Stimulated activated CD8-positive, alpha-beta memory T cell treated with anti-CD3 and anti-CD28 coated beads, Interleukin-7, amount 100 ng/mL, for 48 hours (primary cell): ENCODE results near the gene ZNHIT6.
"Not testable (repeated sequence)": the region's sequence is repeated elsewhere in the genome, so short reads cannot be mapped to it uniquely, and the experiment has no call there.

Source experiments
- DNase-seq, 2 donors: peaks; one replicate each; pipeline ENCODE4 v3.0.0-alpha.2; 2020; ENCODE audit warnings: low read depth in 1 of 2; ENCODE audit errors: extremely low read depth in 1 of 2

ZNHIT6 gene

DNA sequence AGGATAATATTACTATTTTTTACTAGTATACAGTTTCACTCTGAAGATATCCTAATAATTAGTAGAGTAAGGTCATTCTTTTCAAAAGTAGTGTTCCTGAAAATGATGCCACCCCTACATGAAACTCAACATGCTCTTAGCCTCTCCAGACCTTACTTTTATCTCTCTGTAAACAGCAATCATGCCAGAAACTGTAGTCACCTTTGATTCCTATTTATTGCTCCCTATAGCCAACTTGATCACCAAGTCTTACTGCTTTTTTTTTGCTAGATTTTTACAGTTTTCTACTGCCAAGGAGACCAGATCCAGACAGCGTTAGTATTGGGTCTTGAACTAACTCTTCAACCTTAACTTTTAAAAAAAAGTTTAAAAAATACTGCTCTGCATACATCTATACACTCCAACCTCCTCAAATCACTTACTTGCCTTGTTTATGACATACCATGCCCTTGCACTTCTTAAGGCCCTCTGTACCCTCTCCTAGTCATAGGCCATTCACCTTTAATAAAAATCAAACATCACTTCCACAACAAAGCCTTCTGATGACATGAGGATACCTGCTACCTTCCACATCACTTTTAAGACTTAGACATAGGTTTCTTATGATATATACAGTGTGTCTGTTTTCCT is 36.1 kb downstream of the ZNHIT6 start:
- DNase-seq = no peak

DNA sequence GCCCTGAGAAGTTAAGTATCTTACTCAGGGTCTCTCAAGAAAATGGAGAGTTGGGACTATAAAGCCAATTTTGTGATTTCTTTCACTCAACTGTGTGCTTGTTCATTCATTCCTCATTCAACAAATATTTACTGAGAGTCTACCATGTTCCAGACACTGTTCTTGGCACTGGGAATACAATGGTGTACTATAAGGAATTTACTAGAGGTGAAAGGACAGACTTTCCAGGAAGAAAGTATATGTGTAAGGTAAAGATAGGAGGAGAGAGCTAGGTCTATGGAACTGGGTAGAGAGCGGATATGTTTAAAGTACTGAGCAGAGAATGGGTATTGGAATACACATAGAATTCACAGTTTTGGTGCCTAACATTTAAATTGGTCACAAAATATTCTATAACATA is 42.3 kb downstream of the ZNHIT6 start:
- no peak for DNase-seq

DNA sequence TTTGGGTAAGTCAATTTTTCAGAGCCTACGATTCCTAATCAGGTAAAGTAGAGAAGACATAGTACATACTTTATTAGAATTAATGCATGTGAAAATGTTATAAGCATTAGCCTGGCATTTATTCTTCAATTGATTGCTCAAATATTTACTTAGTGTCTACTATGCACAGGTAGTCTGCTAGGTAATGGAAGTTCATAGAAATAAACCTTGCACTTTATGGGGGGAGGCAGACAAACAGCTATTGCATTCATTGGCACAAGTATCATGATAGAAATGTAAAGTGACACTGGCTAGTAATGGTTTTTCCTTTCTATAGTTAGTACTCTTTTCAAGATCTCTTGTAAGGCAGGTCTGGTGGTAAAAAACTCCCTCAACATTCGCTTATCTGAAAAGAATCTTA is 44.9 kb downstream of the ZNHIT6 start:
- no peak for DNase-seq

DNA sequence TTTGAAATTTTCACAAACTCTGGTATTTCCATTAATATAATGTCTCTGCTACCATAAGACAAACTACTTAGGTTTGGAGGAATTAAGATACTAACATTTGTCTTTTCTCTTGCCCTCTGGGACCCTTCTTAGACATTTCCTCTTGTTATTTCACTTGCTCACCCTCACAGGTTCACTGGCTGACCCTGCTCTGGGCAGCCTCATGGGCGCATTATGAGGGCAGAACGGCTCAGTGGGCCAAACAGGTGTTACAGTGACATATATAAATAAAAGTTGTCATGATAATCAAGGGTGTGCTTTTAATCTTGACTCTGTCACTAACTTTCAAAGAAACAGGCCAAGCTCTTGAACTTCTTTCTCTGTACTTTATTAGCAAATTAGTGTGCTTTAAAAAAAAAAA is 46.5 kb downstream of the ZNHIT6 start:
- DNase-seq = no peak

DNA sequence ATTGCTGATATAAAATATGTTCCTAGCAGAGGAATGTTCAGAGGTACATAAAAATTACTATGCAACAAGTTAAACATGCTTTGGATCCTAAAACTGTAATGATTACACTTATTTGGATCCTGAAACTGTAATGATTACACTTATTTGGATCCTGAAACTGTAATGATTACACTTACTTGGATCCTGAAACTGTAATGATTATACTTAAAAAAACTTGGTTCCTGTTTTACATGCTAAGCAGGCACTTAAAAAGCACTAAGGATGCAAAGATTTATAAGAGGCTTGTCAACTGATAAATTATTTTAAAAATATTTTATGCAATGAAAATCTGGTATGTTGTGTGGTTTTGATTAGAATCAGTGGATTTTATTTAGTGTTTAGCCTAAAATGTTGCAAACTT is 47.7 kb downstream of the ZNHIT6 start:
- DNase-seq = no peak

DNA sequence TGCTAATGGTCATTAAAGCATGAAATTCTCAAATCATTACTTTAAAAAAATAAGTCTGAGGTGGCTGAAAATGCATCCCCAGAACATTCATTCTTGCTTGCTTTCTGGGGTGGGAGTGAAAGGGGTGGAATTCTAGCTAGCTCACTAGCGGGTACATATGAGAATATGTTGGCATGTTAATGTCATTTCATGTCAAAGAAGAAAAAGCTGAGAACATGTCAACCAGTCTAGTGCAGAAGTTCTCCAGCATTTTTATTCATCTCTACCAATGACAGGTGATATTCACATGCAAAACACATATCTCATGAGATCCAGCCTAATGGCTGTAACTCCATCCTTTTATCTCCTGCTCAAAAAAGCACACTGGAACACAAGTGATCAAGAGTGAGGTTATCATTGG is 49.1 kb downstream of the ZNHIT6 start:
- no peak for DNase-seq

DNA sequence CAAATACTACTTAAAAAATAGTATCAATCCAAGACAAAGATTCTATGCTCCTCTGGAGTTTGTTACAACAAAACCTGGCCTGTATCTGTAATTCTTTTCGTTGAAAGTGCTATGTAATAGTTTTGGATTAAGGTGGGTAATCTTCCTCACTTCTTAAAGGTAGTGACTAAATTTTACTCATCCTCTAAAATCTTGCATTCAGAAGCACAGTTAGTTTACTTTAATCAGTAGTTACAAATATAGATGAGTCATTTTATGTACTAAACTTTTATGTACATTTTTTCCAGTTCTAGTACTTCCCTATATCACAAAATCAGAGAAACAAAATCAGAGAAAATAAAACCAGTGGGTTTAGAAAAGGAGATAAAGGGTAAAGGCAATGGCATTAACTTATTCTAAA is 51.3 kb downstream of the ZNHIT6 start:
- DNase-seq = no peak

DNA sequence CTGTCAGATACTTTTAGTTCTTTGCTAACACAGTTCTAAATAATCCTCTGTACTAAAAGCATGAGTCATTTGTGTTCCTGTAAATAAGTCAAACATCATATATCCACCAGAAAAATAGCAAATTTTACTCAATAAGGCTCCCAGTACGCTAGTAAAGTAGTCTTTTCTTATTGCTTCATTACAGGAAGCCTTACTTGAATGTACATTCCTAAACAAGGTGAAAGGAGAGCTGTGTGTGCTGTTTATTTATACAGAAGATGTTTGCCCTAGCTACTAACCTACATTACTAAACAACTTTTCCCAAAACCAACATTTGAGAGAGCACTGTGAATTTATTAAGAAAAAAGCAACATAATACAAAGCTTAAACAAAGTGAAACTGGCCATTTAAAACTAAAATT is 52.0 kb downstream of the ZNHIT6 start:
- DNase-seq = no peak

DNA sequence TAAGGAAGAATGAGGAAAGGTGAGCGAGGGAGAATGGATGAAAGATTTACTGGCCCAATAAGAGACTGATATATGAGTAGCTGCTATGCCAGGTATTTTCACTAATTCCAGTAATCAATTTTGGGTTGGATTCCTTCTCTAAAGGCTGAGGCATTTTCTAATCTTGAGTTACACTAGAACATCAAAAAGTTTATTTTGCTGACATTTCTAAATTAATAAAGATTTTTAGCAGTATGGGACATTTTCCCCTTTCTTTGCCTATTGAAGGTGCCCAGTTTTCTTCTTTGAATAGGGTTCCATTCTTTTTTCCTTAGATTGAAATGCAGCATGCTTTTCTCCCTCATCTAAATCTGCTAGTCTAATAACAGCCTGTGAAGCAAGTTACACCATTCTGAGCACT is 52.9 kb downstream of the ZNHIT6 start:
- DNase-seq = no peak

DNA sequence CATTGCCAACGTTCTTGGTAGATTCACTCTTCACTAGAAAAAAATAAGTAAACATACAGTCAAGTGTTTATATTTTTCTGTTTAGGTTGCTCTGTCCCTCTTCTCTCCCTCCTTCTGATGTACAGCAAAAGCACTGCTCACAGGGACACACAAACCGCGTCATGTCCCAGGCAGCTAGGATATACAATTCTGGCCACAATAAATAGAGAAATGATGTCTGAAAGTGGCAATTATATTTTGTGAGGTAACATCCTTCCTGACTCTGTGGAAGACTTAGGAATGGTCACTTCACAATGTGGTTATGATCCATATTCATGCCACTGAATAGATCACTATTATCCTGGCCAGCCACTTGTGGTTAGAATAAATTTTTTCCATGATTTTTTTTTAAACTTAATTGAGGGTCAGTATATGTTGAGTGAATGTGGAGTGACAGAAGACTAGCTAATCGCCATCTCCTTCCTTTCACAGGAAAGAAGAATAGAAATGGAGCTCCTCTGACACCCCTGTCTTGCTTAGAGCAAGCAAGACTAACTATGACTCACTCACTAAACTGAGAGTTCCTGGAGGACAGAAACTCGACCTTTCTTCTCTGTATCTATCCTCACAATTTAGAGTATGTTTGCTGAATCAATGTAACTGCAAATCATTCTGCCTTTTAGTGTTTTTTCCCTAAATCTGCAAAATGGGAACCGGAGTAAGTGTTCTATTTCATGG is 54.0 kb downstream of the ZNHIT6 start:
- DNase-seq = no peak

DNA sequence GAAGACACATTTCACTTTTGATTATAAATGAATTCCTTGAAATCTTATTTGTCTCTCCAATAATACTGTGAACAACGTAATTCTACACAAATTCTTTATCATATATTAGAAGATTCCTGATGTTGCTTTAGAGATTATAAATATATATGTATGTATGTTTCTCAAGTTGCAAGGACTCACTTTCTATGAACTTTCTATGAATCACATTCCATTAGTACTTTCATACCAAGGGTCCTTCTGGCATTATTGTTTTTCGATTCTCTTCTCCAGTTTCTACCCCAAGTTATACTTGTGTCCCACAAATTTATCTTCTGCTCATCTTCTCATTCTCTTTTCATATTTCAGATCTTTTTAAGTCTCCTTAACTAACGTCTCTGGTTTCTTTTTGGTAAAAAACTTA is 55.9 kb downstream of the ZNHIT6 start:
- DNase-seq = no peak

DNA sequence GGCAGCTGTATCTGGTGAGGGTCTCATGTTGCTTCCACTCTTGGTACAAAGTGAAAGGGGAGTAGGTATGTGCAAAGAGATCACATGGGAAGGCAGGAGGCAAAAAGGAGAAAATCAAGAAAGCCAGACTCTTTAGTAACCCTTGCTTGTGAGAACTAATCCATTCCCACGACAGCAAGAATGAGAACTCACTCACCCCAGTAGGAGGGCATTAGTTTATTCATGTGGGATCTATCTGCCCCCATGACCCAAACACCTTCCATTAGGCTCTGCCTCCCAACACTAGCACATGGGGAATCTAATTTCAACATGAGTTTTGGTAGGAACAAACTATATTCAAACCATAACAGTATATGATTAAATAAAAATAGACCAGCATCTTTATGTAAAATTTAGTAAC is 57.6 kb downstream of the ZNHIT6 start:
- no peak for DNase-seq

DNA sequence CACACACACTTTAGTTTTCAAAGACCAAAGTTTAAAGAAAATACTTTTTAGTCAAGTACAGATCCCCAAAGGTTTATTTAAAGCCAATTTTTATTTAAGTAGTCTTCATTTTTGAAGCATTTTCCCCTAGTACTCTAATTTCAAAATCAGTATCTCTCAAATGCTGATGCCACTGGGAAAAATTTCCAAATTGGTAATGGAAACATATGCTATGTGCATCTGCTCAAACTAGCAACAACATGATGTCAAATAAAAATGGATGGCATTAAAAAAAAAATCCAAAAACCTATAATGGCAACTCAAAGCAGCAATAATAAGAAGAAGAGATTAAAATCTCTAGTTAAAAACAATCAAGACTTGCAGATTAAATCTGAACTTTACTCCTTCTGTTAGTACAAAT is 58.6 kb downstream of the ZNHIT6 start:
- DNase-seq = no peak

DNA sequence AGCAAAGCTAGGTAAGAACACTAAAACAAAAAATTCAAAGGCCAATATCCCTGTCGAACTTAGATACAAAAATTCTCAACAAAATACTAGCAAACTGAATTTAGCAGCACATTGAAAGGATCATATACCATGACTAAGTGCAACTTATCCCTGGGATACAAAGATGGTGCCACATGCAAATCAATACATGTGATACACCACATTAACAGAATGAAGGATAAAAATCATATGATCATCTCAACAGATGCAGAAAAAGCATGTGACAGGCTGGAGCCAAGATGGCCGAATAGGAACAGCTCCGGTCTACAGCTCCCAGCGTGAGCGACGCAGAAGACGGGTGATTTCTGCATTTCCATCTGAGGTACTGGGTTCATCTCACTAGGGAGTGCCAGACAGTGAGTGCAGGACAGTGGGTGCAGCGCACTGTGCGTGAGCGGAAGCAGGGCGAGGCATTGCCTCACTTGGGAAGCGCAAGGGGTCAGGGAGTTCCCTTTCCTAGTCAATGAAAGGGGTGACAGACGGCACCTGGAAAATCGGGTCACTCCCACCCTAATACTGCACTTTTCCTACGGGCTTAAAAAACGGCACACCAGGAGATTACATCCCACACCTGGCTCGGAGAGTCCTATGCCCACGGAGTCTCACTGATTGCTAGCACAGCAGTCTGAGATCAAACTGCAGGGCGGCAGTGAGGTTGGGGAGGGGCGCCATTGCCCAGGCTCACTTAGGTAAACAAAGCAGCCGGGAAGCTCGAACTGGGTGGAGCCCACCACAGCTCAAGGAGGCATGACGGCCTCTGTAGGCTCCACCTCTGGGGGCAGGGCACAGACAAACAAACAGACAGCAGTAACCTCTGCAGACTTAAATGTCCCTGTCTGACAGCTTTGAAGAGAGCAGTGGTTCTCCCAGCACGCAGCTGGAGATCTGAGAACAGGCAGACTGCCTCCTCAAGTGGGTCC is 66.4 kb downstream of the ZNHIT6 start:
- DNase-seq = not testable (repeated sequence)

DNA sequence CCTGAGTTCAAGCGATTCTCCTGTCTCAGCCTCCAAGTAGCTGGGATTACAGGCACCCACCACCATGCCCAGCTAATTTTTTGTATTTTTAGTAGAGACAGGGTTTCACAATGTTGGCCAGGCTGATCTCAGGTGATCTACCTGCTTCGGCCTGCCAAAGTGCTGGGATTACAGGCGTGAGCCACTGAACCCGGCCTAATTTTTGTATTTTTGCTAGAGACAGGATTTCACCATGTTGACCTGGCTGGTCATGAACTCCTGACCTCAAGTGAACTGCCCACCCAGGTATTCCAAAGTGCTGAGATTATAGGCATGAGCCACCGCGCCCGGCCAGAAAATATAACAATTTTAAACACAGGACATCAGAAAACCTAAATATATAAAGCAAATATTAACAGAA is 68.3 kb downstream of the ZNHIT6 start:
- not testable (repeated sequence) for DNase-seq

DNA sequence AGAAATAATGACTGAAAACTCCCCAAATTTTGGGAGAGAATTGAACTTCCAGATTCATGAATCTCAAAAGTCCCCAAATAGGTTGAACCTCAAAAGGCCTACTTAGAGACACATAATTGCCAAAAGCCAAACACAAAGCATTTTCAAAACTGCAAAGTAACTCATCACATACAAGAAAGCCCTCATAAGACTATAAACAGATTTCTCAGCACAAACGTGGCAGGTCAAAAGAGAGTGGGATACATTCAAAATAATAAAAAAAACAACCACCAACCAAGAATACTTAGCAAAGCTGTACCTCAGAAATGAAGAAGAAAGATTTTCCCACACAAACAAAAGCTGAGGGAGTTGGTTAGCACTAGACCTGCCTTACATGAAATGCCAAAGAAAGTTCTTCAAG is 69.8 kb downstream of the ZNHIT6 start:
- no peak for DNase-seq

DNA sequence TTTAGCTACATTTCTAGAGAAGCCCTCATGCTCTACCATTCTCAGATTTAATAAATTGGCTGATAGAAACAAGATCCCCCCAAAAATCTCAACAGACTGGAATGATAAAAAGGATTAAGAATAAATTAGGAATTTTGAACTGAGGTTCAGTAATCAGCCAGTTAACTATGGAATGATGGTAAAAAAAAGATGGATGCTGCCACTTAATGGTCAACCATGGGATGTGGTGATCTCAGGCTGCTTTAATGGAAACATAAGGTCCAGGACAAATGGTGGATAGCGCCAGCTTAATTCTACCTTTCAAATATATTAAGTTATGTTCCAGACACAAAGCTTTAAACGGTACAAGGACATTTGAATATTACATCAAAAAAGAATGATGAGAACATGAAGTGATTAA is 77.7 kb downstream of the ZNHIT6 start:
- DNase-seq = no peak

DNA sequence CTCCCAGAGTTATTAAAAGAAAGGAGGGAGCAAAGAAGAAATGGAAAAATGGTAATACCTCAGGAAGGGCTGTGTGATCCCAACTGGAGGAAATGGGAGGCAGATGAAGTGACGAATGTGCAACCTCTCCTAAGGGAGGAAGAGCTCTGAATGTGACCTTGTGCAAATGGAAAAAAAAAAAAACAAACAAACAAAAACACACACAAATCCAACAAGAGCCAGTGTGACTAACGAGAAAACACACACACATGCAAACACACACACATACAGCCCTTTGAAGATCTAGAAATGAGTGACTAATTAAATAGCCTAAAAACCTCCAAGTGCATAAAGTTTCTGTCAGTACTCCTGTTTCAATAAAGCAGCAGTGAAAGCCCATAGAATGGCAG is 78.7 kb downstream of the ZNHIT6 start:
- DNase-seq = no peak

DNA sequence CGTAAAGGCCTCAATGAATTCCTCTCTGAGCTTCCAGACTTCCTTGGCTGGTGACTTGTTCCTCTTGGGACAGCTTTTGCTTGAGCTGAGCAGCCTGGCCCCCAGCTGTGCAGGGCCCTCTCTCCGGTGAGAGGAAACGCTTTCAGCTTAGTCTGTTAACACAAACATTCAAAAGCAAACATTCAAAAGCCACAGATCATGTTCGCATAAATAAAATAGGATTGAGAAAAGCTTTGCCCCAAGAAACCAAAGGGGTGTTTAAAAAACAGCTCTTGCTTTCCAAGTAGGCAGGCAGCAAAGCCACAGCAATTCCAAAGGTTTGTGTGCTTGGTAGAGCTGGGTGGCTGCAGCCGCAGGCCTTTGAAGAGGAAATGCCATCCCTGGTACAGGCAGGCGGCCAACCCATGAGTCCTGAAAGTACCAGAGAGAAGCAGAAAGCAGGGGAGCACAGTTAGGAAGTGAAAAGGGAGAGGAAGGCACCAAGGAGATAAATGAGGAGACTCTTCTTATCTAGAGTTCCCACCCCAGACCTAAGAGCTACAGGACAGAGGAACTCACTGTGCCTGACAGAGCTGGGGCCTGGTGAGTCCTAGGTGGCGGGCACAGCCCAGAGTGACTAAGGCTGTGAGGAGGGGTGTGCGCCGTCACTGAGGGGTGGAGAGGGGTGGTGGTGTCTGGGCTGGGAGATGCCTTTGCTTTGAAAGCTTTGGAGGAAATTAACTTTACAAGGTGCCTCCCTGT is 79.3 kb downstream of the ZNHIT6 start:
- DNase-seq = no peak

DNA sequence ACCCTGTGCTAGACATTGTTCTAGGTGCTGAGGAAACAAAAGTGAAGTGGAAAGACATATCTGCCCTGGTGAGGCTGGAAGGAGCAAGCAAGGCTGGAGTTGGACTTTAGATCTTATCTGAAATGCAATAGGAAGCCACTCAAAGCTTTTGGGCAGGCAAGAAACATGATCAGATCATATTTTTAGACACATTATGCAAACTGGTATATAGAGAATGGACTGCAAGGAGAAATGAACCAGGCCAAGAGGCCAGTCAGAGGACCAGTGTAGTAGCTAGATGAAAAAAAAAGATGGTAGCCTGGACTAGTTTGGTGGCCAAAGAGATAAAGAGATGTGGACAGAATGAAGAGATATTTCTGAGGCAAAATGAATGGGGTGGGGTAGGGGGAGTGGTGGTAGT is 81.4 kb downstream of the ZNHIT6 start:
- no peak for DNase-seq

DNA sequence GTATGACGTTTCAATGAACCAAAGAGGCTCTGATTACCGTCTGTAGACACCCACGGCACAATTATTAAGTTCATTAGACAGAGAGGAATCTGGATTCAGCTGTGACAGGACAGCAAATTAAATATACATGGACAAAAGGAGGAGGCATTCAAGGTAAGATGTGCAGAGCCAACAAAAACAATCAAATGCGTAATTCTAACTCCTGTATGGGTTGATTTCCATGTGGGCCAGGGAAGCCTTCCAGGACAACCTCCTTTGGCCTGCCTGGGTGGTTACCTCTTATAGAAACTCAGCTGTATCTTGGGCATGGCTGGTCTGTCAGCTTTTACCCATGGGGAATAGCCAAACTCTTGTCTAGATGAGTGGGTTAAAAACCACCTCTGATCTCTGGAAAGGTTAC is 83.9 kb downstream of the ZNHIT6 start:
- DNase-seq = no peak
